SK-N-SH (cell line): ENCODE data around the gene PANK3. TPM values are rescaled to one million over a fixed set of nuclear protein-coding genes. Genes with fewer than 3 reads are reported as not detected.

Source experiments
- CTCF ChIA-PET: fragments of 300-600, 350-600 bp; formaldehyde crosslinking; extraction: SDS; loops from one replicate; lab custom pipeline; 2021; lab: Yijun Ruan, JAX
- POLR2A ChIA-PET: fragments of 350-600 bp; sonication (Branson Sonifier 250); formaldehyde crosslinking; extraction: SDS; loops from one replicate; lab custom pipeline; 2020; ENCODE audit warnings: antibody characterized with exemption, inconsistent platforms; lab: Yijun Ruan, JAX
- DNase-seq: peaks from one replicate; pipeline ENCODE4 v3.0.0; 2012
- H2AFZ ChIP-seq: fragments of 200-600 bp; sonication (generic); 2 replicates; pipeline ENCODE4 v1.8.1; 2016; ENCODE audit warnings: antibody characterized with exemption, mild to moderate bottlenecking, low read depth
- H3F3A ChIP-seq: fragments of 200-600 bp; sonication (generic); replicated peaks from 2 replicates; pipeline ENCODE3; 2016; ENCODE audit warnings: antibody characterized with exemption, mild to moderate bottlenecking; ENCODE audit not compliant: insufficient read depth
- H3K27ac ChIP-seq, 2 experiments: fragments of 200-500 bp in 1 of 2; fragments of 200-600 bp in 1 of 2; sonication (Bioruptor generic) in 1 of 2; sonication (generic), shearing (Covaris generic) in 1 of 2; 2 replicates each; pipeline versions ENCODE4 v1.5.1 to v1.6.1; 2014 to 2016; ENCODE audit warnings: low read depth in 2 of 2, inconsistent platforms in 1 of 2, low read length in 1 of 2, mild to moderate bottlenecking in 1 of 2, mixed read lengths in 1 of 2
- H3K27me3 ChIP-seq: fragments of 200-600 bp; sonication (generic), shearing (Covaris generic); 2 replicates; pipeline ENCODE4 v1.6.1; 2016; ENCODE audit warnings: mixed run types; ENCODE audit not compliant: insufficient read depth
- H3K36me3 ChIP-seq, 2 experiments: fragments of 200-500 bp in 1 of 2; fragments of 200-600 bp in 1 of 2; sonication (Bioruptor generic) in 1 of 2; sonication (generic) in 1 of 2; replicated peaks in 1 of 2; 2 replicates each; pipeline versions ENCODE3 to v1.5.1; 2014 to 2016; ENCODE audit warnings: low read length in 1 of 2, mild to moderate bottlenecking in 1 of 2; ENCODE audit not compliant: insufficient read depth in 2 of 2, control insufficient read depth in 1 of 2
- H3K4me1 ChIP-seq, 2 experiments: fragments of 200-500 bp in 1 of 2; fragments of 200-600 bp in 1 of 2; sonication (Bioruptor generic) in 1 of 2; sonication (generic), shearing (Covaris generic) in 1 of 2; 2 replicates each; pipeline versions ENCODE4 v1.5.1 to v1.6.1; 2014 to 2016; ENCODE audit warnings: low read depth in 1 of 2, low read length in 1 of 2, mixed run types in 1 of 2; ENCODE audit not compliant: insufficient read depth in 2 of 2, control insufficient read depth in 1 of 2
- H3K4me2 ChIP-seq: fragments of 200-600 bp; sonication (generic), shearing (Covaris generic); 2 replicates; pipeline ENCODE4 v1.6.1; 2017; ENCODE audit warnings: mixed run types
- H3K4me3 ChIP-seq, 2 experiments: fragments of 200-500 bp in 1 of 2; fragments of 200-600 bp in 1 of 2; sonication (Bioruptor generic) in 1 of 2; sonication (generic), shearing (Covaris generic) in 1 of 2; 2 replicates each; pipeline versions ENCODE4 v1.5.1 to v1.8.1; 2014 to 2016; ENCODE audit warnings: low read depth in 2 of 2, inconsistent platforms in 1 of 2, low read length in 1 of 2, mild to moderate bottlenecking in 1 of 2, mixed read lengths in 1 of 2, moderate library complexity in 1 of 2
- H3K79me2 ChIP-seq: fragments of 200-600 bp; sonication (generic); 2 replicates; pipeline ENCODE4 v1.8.1; 2017; ENCODE audit warnings: mild to moderate bottlenecking; ENCODE audit not compliant: insufficient read depth
- H3K9ac ChIP-seq: fragments of 200-600 bp; sonication (generic); 2 replicates; pipeline ENCODE4 v1.6.1; 2017; ENCODE audit warnings: mixed run types
- H3K9me2 ChIP-seq: fragments of 200-600 bp; sonication (generic); 2 replicates; pipeline ENCODE4 v1.6.1; 2017; ENCODE audit warnings: mixed run types
- H3K9me3 ChIP-seq: fragments of 200-600 bp; sonication (generic); 2 replicates; pipeline ENCODE4 v1.6.1; 2017; ENCODE audit warnings: mixed run types, mild to moderate bottlenecking, moderate library complexity
- H4K20me1 ChIP-seq: fragments of 200-600 bp; sonication (generic); 2 replicates; pipeline ENCODE4 v1.6.1; 2017; ENCODE audit warnings: mild to moderate bottlenecking, mixed run types; ENCODE audit not compliant: insufficient read depth
- CHD2 ChIP-seq: fragments of 150-350 bp; IDR thresholded peaks from 2 replicates; pipeline ENCODE4 v1.6.1; 2018; ENCODE audit warnings: low read length; ENCODE audit not compliant: partially characterized antibody
- ELF1 ChIP-seq: IDR thresholded peaks from 2 replicates; pipeline ENCODE4 v1.4.0; 2012
- FOSL2 ChIP-seq: IDR thresholded peaks from 2 replicates; pipeline ENCODE4 v1.4.0; 2012; ENCODE audit warnings: low read depth, mild to moderate bottlenecking, moderate library complexity, borderline replicate concordance
- FOXM1 ChIP-seq: IDR thresholded peaks from 2 replicates; pipeline ENCODE4 v1.4.0; 2012; ENCODE audit warnings: low read depth, mild to moderate bottlenecking
- JUND ChIP-seq: IDR thresholded peaks from 2 replicates; pipeline ENCODE4 v1.4.0; 2012
- NRF1 ChIP-seq: IDR thresholded peaks from 2 replicates; pipeline ENCODE4 v1.6.1; 2012; ENCODE audit warnings: low read depth, mild to moderate bottlenecking, low read length
- POLR2AphosphoS5 ChIP-seq: IDR thresholded peaks from 2 replicates; pipeline ENCODE4 v1.6.1; 2012; ENCODE audit warnings: low read depth, low read length
- RAD21 ChIP-seq: IDR thresholded peaks from 2 replicates; pipeline ENCODE4 v1.6.1; 2012; ENCODE audit warnings: mild to moderate bottlenecking, low read length
- REST ChIP-seq: IDR thresholded peaks from 2 replicates; pipeline ENCODE4 v1.6.1; 2012; ENCODE audit warnings: mild to moderate bottlenecking, low read depth, low read length, moderate library complexity
- RFX5 ChIP-seq: IDR thresholded peaks from 2 replicates; pipeline ENCODE4 v1.6.1; 2012; ENCODE audit warnings: mild to moderate bottlenecking, improper control_type of control experiment, low read length
- RXRA ChIP-seq: IDR thresholded peaks from 2 replicates; pipeline ENCODE4 v1.4.0; 2012; ENCODE audit warnings: low read depth, mild to moderate bottlenecking, borderline replicate concordance
- TAF1 ChIP-seq: IDR thresholded peaks from 2 replicates; pipeline ENCODE4 v1.6.1; 2012; ENCODE audit warnings: low read depth, mild to moderate bottlenecking, low read length, moderate library complexity, borderline replicate concordance
- USF1 ChIP-seq: IDR thresholded peaks from 2 replicates; pipeline ENCODE4 v1.4.0; 2012; ENCODE audit warnings: low read depth, borderline replicate concordance
- USF2 ChIP-seq: fragments of 150-350 bp; IDR thresholded peaks from 2 replicates; pipeline ENCODE4 v1.6.1; 2017; ENCODE audit warnings: antibody characterized with exemption, low read length, low read depth, borderline replicate concordance
- ZBTB33 ChIP-seq: IDR thresholded peaks from 2 replicates; pipeline ENCODE4 v1.4.0; 2012; ENCODE audit warnings: low read depth, borderline replicate concordance
- whole genome bisulfite sequencing: methylation state at CpG from one replicate; pipeline ENCODE4 v1.1.6; 2017; ENCODE audit warnings: low lambda C conversion rate; 5-methylcytosine and 5-hydroxymethylcytosine counted together
- polyA plus RNA-seq, 3 experiments: library from polyadenylated mRNA; depleted of rRNA; stranded (reverse); fragments of >200 nt; gene quantifications; 2 replicates each; pipeline ENCODE4 v1.2.3, GENCODE V29; 2012

Gene PANK3
- polyA plus RNA-seq, 1 of the 3 experiments (the other 2 are of a cell fraction), result 6.1 TPM

- no peak for DNase-seq
- ChIA-PET CTCF (no interaction called here), POLR2A (no interaction called here)
- H3K4me3 ChIP-seq, result no peak overlapping the region
- no peak overlapping the region for H3K9ac ChIP-seq
- no peak overlapping the region for H2AFZ ChIP-seq
- H3K9me2 ChIP-seq, result no peaks in the 10 kb centered on the region
- peaks cover 14% of the 10 kb centered on the region for H3F3A ChIP-seq
- H3K4me2 ChIP-seq, result no peak overlapping the region
- no peaks in the 10 kb centered on the region for H3K9me3 ChIP-seq
- peaks cover 25% of the 10 kb centered on the region for H4K20me1 ChIP-seq
- no peak overlapping the region; a peak in 1 of 4 replicates for H3K27ac ChIP-seq
- H3K4me1 ChIP-seq, result peaks cover 0 to 8% of the 10 kb centered on the region in 2 experiments; a peak in 2 of 4 replicates
- WGBS, result 95% methylated on average over 1 of the region's 1 CpG
- H3K36me3 ChIP-seq, result peaks cover 54 to 87% of the 10 kb centered on the region in 2 experiments
- no peaks in the 10 kb centered on the region for H3K27me3 ChIP-seq
- H3K79me2 ChIP-seq, result peaks cover 49% of the 10 kb centered on the region
- no peak for TF ChIP-seq FOSL2
- TF ChIP-seq, all 33 proteins: peak for 0
These were observed 15.2 kb downstream of the PANK3 start for GRCh38 chr5:168563959-168564358.

- Histone ChIP-seq H3K36me3 (peaks cover 56 to 84% of the 10 kb centered on the region in 2 experiments), H3K27me3 (no peaks in the 10 kb centered on the region), H3K27ac (peak overlapping the region in 1 of 2 experiments; percentile 40; a peak in 1 of 4 replicates), H4K20me1 (peaks cover 12% of the 10 kb centered on the region), H3K4me2 (no peak overlapping the region), H3K9ac (no peak overlapping the region), H3K9me2 (no peaks in the 10 kb centered on the region), H3K79me2 (peaks cover 33% of the 10 kb centered on the region), H3K4me3 (no peak overlapping the region), H3K9me3 (no peaks in the 10 kb centered on the region), H3K4me1 (peaks cover 0 to 8% of the 10 kb centered on the region in 2 experiments; a peak in 2 of 4 replicates), H3F3A (peaks cover 14% of the 10 kb centered on the region), H2AFZ (no peak overlapping the region)
- ChIA-PET POLR2A (no interaction called here), CTCF (no interaction called here)
- TF ChIP-seq POLR2AphosphoS5 (no peak), RXRA (no peak), JUND (no peak), ZBTB33 (no peak), FOXM1 (no peak), ELF1 (no peak), CHD2 (no peak), NRF1 (no peak), REST (no peak), RFX5 (no peak), USF2 (no peak), RAD21 (no peak), TAF1 (no peak), USF1 (no peak)
- 86% methylated on average over 2 of the region's 2 CpGs for WGBS
- DNase-seq, result no peak
These were observed 16.9 kb downstream of the PANK3 start for GRCh38 chr5:168562279-168562678.
